ENCODE results near the gene ZNF76.

The ZNF76 gene

GRCh38 chr6:35267897-35268296, 8.4 kb downstream of the ZNF76 start:
- DNase-seq (ENCODE audit: low read depth), result no peak

GRCh38 chr6:35272005-35272404, 12.5 kb downstream of the ZNF76 start:
- no peak for DNase-seq (ENCODE audit: low read depth)

- no peak for DNase-seq (ENCODE audit: low read depth)
Measured at GRCh38 chr6:35273822-35274559, 14.5 kb downstream of the ZNF76 start.

- no peak for DNase-seq (ENCODE audit: low read depth)
Measured at GRCh38 chr6:35275744-35276260, 16.3 kb downstream of the ZNF76 start.

- no peak for DNase-seq (ENCODE audit: low read depth)
Measured at GRCh38 chr6:35278708-35279107, 19.2 kb downstream of the ZNF76 start.

GRCh38 chr6:35280903-35281302, 21.4 kb downstream of the ZNF76 start:
- no peak for DNase-seq (ENCODE audit: low read depth)

- DNase-seq (ENCODE audit: low read depth), result no peak
Measured at GRCh38 chr6:35282472-35282871, 22.9 kb downstream of the ZNF76 start.

GRCh38 chr6:35283361-35283760, 23.8 kb downstream of the ZNF76 start:
- no peak for DNase-seq (ENCODE audit: low read depth)

GRCh38 chr6:35287671-35288396, 28.3 kb downstream of the ZNF76 start:
- DNase-seq (ENCODE audit: low read depth), result no peak

GRCh38 chr6:35288834-35289233, 29.3 kb downstream of the ZNF76 start:
- no peak for DNase-seq (ENCODE audit: low read depth)

- no peak for DNase-seq (ENCODE audit: low read depth)
Measured at GRCh38 chr6:35291491-35291890, 32.0 kb downstream of the ZNF76 start.

GRCh38 chr6:35292494-35292893, 33.0 kb downstream of the ZNF76 start:
- no peak for DNase-seq (ENCODE audit: low read depth)

GRCh38 chr6:35293681-35294080, 34.1 kb downstream of the ZNF76 start:
- DNase-seq (ENCODE audit: low read depth), result no peak

GRCh38 chr6:35294308-35294945, 34.9 kb downstream of the ZNF76 start:
- DNase-seq (ENCODE audit: low read depth), result no peak

- no peak for DNase-seq (ENCODE audit: low read depth)
Measured at GRCh38 chr6:35295036-35295435, 35.5 kb downstream of the ZNF76 start.

- DNase-seq (ENCODE audit: low read depth), result no peak
Measured at GRCh38 chr6:35295521-35296315, 36.2 kb downstream of the ZNF76 start.

GRCh38 chr6:35296931-35297600, 37.5 kb downstream of the ZNF76 start:
- DNase-seq (ENCODE audit: low read depth), result no peak

- DNase-seq (ENCODE audit: low read depth), result peak; percentile 81
Measured at GRCh38 chr6:35297601-35298481, 38.3 kb downstream of the ZNF76 start, which contains the start of gene DEF6. Gene DEF6, plus strand, starts transcription at chr6:35297818. Its CDS starts 39 bp downstream, at chr6:35297857.

GRCh38 chr6:35298625-35299140, 39.1 kb downstream of the ZNF76 start:
- DNase-seq (ENCODE audit: low read depth), result no peak

- no peak for DNase-seq (ENCODE audit: low read depth)
Measured at GRCh38 chr6:35299674-35300073, 40.1 kb downstream of the ZNF76 start.

Data from activated T-helper 1 cell treated with Interleukin-2 at 50 U/mL for 16 hours (primary cell).